HEK293T (cell line): ENCODE results near the gene QRFP.

Source experiments
- CTCF ChIA-PET: fragments of 350-600 bp; formaldehyde crosslinking; extraction: SDS; loops from one replicate; lab custom pipeline; 2021; ENCODE audit warnings: antibody characterized with exemption, inconsistent platforms; lab: Yijun Ruan, JAX
- POLR2A ChIA-PET: fragments of 350-600 bp; formaldehyde crosslinking; extraction: SDS; loops from one replicate; lab custom pipeline; 2020; ENCODE audit warnings: antibody characterized with exemption, inconsistent platforms; lab: Yijun Ruan, JAX
- DNase-seq: peaks from one replicate; pipeline ENCODE4 v3.0.0; 2012; ENCODE audit warnings: mixed read lengths; ENCODE audit errors: extremely low spot score
- ARNT ChIP-seq: fragments of 450-650 bp; IDR thresholded peaks from 2 replicates; pipeline ENCODE4 v1.6.1; 2017; ENCODE audit warnings: mild to moderate bottlenecking
- BHLHE40 ChIP-seq: fragments of 450-650 bp; IDR thresholded peaks from 2 replicates; pipeline ENCODE4 v1.6.1; 2016; ENCODE audit warnings: mild to moderate bottlenecking, moderate library complexity, borderline replicate concordance
- CTBP1 ChIP-seq: fragments of 450-650 bp; IDR thresholded peaks from 2 replicates; pipeline ENCODE4 v1.6.1; 2016; ENCODE audit warnings: borderline replicate concordance
- ELF4 ChIP-seq: fragments of 450-650 bp; IDR thresholded peaks from 2 replicates; pipeline ENCODE4 v1.6.1; 2017; ENCODE audit warnings: antibody characterized with exemption
- FOXA1 ChIP-seq: fragments of 450-650 bp; IDR thresholded peaks from 2 replicates; pipeline ENCODE4 v1.6.1; 2016; ENCODE audit warnings: mild to moderate bottlenecking
- FOXK2 ChIP-seq: fragments of 450-650 bp; IDR thresholded peaks from 2 replicates; pipeline ENCODE4 v1.6.1; 2016; ENCODE audit warnings: mild to moderate bottlenecking
- FOXM1 ChIP-seq: fragments of 450-650 bp; IDR thresholded peaks from 2 replicates; pipeline ENCODE4 v1.6.1; 2017; ENCODE audit warnings: mild to moderate bottlenecking, borderline replicate concordance
- HDGF ChIP-seq: fragments of 450-650 bp; IDR thresholded peaks from 2 replicates; pipeline ENCODE4 v1.6.1; 2017; ENCODE audit warnings: antibody characterized with exemption, borderline replicate concordance
- L3MBTL2 ChIP-seq: fragments of 450-650 bp; conservative IDR thresholded peaks from 2 replicates; pipeline ENCODE4 v1.6.1; 2016; ENCODE audit warnings: mild to moderate bottlenecking
- LEF1 ChIP-seq: fragments of 450-650 bp; IDR thresholded peaks from 2 replicates; pipeline ENCODE4 v1.6.1; 2017; ENCODE audit warnings: mild to moderate bottlenecking, borderline replicate concordance
- NFRKB ChIP-seq: fragments of 450-650 bp; IDR thresholded peaks from 2 replicates; pipeline ENCODE4 v1.6.1; 2016; ENCODE audit warnings: mild to moderate bottlenecking, moderate library complexity
- SP1 ChIP-seq: fragments of 450-650 bp; IDR thresholded peaks from 2 replicates; pipeline ENCODE4 v1.6.1; 2017
- SUZ12 ChIP-seq: fragments of 450-650 bp; IDR thresholded peaks from 2 replicates; pipeline ENCODE4 v1.6.1; 2016; ENCODE audit warnings: mild to moderate bottlenecking
- TARDBP ChIP-seq: fragments of 450-650 bp; IDR thresholded peaks from 2 replicates; pipeline ENCODE4 v1.6.1; 2016
- ZNF384 ChIP-seq: fragments of 450-650 bp; IDR thresholded peaks from 2 replicates; pipeline ENCODE4 v1.6.1; 2016
- TF ChIP-seq, protein P1 (sequence below): fragments of 450-650 bp; IDR thresholded peaks from 2 replicates; pipeline ENCODE4 v1.6.1; 2016

Gene QRFP

DNA sequence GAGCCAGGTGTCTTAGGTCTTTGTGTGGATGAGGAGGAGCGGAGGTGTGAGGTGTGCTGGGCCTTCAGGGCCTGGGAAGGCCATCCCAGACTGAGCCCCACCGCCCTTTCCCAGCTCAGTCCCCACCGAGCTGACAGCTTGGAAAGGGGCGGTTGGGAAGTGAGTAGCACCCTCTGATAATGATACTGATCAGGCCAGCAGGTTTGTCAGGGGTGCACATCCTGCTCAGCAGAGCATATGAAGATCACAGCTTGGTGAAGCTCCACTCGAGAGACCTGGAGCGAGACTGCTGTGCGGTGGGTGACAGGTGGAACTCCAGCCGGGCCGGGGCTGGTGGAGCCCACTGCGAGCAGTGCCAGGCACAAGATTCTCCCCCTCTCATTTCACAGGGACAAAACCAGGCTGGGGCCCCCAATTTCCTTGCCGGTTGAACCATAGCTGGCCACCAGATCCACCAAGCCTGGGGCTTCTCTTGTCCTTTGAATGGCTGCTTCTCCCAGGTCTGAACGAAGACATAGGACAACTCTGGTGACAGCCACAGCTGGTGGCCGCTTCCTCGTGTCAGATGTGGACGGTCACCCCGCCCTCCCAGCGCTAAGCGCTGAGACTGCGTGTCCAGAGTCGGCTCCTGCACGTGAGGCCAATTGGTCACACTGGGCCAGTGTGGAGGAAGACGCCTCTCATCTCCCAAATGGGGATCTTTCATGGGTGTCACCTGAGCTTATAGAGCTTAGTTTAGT is 8.3 kb downstream of the QRFP start:
- TF ChIP-seq HDGF (no peak), TARDBP (no peak)
- ChIA-PET CTCF (no interaction called here), POLR2A (no interaction called here)
- DNase-seq, result no peak

DNA sequence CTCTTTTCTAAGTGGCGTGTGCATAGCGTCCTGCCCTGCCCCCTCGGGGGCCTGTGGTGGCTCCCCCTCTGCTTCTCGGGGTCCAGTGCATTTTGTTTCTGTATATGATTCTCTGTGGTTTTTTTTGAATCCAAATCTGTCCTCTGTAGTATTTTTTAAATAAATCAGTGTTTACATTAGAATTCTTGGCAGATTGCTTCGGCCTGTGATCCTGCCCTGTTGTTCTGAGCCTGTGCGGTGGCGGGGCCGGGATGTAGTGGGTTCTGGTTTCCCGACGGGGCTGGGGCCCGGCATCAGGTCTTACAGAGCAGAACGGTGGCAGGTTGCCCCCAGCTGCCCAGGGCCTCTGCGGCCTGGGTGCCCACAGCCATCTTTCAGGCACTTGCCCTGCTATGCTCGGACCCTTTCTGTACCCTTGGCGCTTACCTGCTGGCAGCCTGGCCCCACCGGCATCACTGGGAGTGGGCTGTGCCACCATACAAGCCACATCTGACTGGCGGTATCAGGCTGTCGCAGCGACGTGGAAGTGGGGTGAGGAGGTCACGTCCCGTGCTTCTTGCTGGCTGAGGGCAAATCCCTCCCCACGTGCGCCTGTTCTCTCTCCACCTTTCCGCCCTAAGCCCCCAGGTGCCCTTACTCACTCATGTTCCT is 9.0 kb downstream of the QRFP start:
- TF ChIP-seq, protein P1, sequence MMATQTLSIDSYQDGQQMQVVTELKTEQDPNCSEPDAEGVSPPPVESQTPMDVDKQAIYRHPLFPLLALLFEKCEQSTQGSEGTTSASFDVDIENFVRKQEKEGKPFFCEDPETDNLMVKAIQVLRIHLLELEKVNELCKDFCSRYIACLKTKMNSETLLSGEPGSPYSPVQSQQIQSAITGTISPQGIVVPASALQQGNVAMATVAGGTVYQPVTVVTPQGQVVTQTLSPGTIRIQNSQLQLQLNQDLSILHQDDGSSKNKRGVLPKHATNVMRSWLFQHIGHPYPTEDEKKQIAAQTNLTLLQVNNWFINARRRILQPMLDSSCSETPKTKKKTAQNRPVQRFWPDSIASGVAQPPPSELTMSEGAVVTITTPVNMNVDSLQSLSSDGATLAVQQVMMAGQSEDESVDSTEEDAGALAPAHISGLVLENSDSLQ, result no peak
- TF ChIP-seq HDGF, result no peak
- TF ChIP-seq CTBP1, result no peak
- TF ChIP-seq FOXM1, result no peak
- no peak for TF ChIP-seq FOXK2
- TF ChIP-seq FOXA1, result no peak
- TF ChIP-seq BHLHE40, result no peak
- no peak for TF ChIP-seq TARDBP
- no peak for TF ChIP-seq SP1
- TF ChIP-seq LEF1, result no peak
- no peak for TF ChIP-seq ELF4
- TF ChIP-seq L3MBTL2, result no peak
- TF ChIP-seq ZNF384, result no peak
- ChIA-PET CTCF (no interaction called here), POLR2A (no interaction called here)
- no peak for DNase-seq

DNA sequence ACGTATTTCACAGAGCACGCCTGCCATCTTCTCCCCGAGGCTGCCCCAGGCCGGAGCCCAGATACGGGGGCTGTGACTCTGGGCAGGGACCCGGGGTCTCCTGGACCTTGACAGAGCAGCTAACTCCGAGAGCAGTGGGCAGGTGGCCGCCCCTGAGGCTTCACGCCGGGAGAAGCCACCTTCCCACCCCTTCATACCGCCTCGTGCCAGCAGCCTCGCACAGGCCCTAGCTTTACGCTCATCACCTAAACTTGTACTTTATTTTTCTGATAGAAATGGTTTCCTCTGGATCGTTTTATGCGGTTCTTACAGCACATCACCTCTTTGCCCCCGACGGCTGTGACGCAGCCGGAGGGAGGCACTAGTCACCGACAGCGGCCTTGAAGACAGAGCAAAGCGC is 9.6 kb downstream of the QRFP start:
- CTCF ChIA-PET, result no interaction called here
- no peak for DNase-seq
- POLR2A ChIA-PET, result no interaction called here
- TF ChIP-seq FOXA1 (no peak), ZNF384 (no peak), NFRKB (no peak), FOXK2 (no peak), LEF1 (no peak), FOXM1 (no peak), SUZ12 (no peak), CTBP1 (no peak), TARDBP (no peak), ARNT (no peak)
- TF ChIP-seq, protein P1, result no peak

DNA sequence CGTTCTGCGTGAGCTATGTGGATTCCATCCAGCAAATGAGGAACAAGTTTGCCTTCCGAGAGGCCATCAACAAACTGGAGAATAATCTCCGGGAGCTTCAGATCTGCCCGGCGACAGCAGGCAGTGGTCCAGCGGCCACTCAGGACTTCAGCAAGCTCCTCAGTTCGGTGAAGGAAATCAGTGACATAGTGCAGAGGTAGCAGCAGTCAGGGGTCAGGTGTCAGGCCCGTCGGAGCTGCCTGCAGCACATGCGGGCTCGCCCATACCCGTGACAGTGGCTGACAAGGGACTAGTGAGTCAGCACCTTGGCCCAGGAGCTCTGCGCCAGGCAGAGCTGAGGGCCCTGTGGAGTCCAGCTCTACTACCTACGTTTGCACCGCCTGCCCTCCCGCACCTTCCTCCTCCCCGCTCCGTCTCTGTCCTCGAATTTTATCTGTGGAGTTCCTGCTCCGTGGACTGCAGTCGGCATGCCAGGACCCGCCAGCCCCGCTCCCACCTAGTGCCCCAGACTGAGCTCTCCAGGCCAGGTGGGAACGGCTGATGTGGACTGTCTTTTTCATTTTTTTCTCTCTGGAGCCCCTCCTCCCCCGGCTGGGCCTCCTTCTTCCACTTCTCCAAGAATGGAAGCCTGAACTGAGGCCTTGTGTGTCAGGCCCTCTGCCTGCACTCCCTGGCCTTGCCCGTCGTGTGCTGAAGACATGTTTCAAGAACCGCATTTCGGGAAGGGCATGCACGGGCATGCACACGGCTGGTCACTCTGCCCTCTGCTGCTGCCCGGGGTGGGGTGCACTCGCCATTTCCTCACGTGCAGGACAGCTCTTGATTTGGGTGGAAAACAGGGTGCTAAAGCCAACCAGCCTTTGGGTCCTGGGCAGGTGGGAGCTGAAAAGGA is 10.9 kb downstream of the QRFP start:
- no peak for DNase-seq
- CTCF ChIA-PET, result no interaction called here
- TF ChIP-seq TARDBP, result no peak
- no peak for TF ChIP-seq LEF1
- TF ChIP-seq NFRKB, result no peak
- TF ChIP-seq SP1, result no peak
- TF ChIP-seq L3MBTL2, result no peak
- no peak for TF ChIP-seq BHLHE40
- TF ChIP-seq FOXK2, result no peak
- TF ChIP-seq HDGF, result no peak
- TF ChIP-seq, protein P1, result no peak
- TF ChIP-seq FOXM1, result no peak
- TF ChIP-seq SUZ12, result no peak
- TF ChIP-seq FOXA1, result no peak
- TF ChIP-seq ARNT, result no peak
- TF ChIP-seq ELF4, result no peak
- TF ChIP-seq CTBP1, result no peak
- no peak for TF ChIP-seq ZNF384
- POLR2A ChIA-PET, result no interaction called here

DNA sequence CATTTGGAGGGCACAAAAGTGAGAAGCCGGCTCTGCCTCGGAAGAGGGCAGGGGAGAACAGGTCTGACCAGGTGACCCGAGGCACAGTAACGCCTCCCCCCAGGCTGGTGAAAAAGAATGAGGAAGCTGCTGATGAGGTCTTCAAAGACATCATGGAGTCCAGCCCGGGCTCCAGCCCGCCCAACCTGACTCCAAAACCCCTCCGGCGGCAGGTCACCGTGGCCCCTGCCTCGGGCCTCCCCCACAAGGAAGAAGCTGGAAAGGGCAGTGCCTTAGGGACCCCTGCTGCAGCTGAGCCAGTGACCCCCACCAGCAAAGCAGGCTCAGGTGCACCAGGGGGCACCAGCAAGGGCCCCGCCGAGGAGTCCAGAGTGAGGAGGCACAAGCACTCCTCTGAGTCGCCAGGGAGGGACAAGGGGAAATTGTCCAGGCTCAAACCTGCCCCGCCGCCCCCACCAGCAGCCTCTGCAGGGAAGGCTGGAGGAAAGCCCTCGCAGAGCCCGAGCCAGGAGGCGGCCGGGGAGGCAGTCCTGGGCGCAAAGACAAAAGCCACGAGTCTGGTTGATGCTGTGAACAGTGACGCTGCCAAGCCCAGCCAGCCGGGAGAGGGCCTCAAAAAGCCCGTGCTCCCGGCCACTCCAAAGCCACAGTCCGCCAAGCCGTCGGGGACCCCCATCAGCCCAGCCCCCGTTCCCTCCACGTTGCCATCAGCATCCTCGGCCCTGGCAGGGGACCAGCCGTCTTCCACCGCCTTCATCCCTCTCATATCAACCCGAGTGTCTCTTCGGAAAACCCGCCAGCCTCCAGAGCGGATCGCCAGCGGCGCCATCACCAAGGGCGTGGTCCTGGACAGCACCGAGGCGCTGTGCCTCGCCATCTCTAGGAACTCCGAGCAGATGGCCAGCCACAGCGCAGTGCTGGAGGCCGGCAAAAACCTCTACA is 11.8 kb downstream of the QRFP start:
- DNase-seq, result no peak
- CTCF ChIA-PET, result no interaction called here
- POLR2A ChIA-PET, result no interaction called here
- TF ChIP-seq CTBP1 (no peak), ELF4 (no peak), TARDBP (no peak), SP1 (no peak), ZNF384 (no peak), FOXM1 (no peak), FOXK2 (no peak), SUZ12 (no peak), BHLHE40 (no peak)
